Non-pigmented ciliary epithelial cell (primary cell): ENCODE measurements around the gene KCTD6.

Source experiments
- DNase-seq: peaks from one replicate; pipeline ENCODE4 v3.0.0-alpha.2; 2010; ENCODE audit warnings: low read depth

KCTD6 gene

GRCh38 chr3:58485801-58486435 is 6.0 kb upstream of the KCTD6 start:
- DNase-seq, result no peak

GRCh38 chr3:58487140-58487886 is 4.6 kb upstream of the KCTD6 start:
- no peak for DNase-seq

GRCh38 chr3:58488967-58489366 is 2.9 kb upstream of the KCTD6 start:
- DNase-seq, result no peak

DNA sequence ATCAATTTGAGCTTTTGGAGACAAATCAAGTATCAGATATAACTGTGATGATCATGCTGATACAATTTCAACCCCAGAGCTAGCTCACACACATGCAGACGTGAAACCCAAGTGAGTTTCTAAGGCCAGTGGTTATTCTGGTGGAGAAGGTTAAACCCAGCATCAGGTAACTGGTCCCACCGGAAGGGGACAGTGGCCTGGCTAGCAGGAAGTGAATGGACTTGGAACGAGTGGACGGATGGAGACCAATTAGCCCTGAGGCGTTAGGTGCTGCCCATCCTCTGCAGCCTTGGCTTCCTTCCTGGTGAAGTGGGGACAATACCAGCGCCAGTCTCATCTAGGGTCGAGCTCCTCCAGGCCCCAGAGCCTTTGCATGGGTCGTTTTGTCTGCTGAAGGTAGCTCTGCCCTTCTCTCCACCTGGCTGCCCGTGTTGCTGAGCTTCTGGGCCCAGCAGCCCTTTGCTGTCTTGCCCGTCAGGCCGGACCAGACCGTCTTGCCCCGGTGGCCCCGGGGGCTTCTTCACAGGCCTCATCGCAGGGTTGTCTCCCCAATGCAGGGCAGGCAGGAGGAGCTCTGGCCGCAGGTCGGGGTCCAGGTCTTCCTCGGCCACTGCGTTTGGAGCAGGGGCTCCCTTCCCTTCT is 915 bp upstream of the KCTD6 start:
- DNase-seq, result no peak

DNA sequence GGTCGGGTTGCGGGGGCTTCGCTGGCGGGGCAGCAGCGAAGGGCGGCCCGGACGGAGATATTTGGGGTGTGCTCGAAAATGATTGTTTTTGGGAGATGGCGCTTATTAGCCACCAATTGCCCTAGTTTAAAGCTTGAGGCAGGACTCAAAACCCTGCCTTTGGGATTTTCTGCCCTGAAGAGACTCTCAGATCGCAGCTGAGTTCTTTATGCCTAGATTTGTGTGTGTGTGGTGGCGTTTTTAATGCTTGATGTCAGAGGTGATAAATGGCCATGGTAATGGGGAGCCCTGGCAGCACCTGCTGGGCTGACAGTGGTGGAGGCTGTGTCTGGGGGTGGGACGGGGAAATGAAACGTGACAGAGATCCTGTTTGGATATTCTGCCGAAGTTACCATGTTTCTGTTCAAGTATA is 604 bp downstream of the KCTD6 start:
- DNase-seq, result no peak

- no peak for DNase-seq
These were observed 2.2 kb downstream of the KCTD6 start for GRCh38 chr3:58494107-58494506.

DNA sequence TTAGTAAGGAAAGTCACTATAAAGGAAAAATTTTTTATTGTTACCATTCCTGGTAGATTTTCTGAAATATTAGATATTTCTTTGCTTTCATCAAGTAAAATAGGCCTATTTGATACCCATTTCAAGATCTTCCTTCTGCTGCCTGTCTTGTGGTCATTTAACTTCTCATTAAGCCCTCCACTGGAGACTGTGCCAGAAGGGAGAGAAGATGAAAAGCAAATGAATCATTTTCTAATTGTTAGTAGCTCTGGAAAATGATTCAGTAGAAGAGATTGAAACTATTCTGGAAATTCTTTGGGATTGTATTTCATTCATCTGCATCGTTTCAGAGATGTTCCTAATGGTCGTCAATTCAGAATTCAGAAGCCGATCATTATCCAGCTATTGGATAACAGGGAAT is 3.2 kb downstream of the KCTD6 start:
- no peak for DNase-seq

DNA sequence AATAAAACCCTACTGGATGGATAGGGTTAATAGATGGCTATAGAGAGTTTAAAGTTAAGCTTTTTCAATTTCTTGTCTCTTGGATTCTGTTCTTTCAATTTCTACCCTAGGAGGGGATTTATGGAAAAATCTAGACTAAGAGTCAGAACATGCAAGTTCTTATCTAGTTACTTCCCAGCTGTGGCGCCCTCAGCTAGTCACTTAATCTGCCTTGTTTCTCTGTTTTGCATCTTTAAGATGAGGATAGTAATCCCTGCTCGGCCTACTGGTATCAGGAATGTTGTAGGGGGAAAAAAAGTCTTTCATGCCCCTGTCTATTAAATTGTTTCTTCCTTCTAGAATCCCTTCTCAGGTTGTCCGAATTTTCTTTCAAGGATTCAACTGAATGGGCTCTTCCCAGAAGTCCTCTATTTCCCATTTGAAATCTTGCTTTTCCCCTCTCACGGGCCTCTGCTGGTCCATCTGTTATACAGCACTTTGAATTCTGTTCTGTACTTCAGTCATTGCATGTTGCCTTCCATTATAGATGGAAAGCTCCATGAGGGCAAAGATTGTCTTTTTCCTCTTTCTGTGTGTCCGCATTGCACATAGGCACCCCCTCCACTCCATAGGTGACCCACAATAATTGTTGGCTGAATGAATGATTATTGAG is 4.4 kb downstream of the KCTD6 start:
- DNase-seq, result no peak

- peak; percentile 17 for DNase-seq
These were observed 5.2 kb downstream of the KCTD6 start for GRCh38 chr3:58497097-58497496.

GRCh38 chr3:58502872-58503271 is 11.0 kb downstream of the KCTD6 start:
- DNase-seq, result no peak

DNA sequence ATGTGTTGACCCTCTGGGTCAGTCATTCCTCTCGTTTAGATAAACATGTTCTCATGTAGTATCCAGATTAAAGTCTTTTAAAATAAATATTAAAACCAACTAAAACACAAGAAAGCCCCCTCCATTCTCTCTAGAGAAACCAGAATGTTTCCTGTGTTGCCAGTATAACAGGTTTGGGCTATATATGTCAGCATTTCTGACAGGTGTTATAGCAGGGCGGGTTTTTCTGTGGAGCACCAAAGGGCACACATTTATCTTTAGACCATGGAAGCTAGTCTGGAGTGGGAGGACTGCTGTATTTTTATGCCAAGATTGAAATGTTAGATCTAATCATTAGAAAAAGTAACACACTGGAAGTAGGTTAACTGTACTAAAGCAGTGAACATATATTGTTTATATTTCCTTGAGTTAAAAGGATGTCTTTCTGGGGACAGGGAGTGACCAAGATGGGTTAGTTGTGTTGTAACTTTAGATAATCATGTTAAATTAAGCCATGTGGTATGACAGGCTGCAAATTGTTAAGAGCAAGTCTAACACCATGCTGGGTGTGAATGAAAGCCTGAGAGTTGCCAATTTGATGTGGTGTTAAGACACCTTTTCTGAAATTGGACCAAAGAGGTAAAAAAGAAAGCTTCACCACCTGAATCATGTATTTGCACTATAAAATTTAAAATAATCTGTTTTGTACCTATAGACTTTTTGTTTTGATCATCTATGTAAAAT is 15.6 kb downstream of the KCTD6 start:
- no peak for DNase-seq

GRCh38 chr3:58508437-58508836 is 16.5 kb downstream of the KCTD6 start:
- DNase-seq, result no peak

GRCh38 chr3:58514405-58514804 is 22.5 kb downstream of the KCTD6 start:
- no peak for DNase-seq

DNA sequence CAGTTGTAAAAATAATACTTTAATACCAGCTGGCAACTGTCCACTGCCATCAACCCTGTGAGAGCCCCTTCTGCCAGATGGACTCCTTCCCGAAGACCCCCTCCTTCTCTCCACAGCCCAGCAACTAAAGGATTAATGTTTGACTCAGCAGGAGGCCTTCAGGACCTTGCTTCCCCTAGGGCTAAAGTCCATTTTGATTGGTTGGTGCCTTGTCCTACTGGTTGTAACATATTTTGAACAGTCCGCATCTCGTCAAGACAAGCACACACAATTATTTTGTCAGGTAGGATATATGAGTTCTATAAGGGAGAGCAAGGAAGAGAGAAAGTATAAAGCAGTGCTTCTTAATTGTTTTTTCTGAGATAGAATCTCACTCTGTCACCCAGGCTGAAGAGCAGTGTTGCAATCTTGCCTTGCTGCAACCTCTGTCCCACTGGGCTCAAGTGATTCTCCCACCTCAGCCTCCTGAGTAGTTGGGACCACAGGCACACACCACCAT is 26.4 kb downstream of the KCTD6 start:
- DNase-seq, result no peak

DNA sequence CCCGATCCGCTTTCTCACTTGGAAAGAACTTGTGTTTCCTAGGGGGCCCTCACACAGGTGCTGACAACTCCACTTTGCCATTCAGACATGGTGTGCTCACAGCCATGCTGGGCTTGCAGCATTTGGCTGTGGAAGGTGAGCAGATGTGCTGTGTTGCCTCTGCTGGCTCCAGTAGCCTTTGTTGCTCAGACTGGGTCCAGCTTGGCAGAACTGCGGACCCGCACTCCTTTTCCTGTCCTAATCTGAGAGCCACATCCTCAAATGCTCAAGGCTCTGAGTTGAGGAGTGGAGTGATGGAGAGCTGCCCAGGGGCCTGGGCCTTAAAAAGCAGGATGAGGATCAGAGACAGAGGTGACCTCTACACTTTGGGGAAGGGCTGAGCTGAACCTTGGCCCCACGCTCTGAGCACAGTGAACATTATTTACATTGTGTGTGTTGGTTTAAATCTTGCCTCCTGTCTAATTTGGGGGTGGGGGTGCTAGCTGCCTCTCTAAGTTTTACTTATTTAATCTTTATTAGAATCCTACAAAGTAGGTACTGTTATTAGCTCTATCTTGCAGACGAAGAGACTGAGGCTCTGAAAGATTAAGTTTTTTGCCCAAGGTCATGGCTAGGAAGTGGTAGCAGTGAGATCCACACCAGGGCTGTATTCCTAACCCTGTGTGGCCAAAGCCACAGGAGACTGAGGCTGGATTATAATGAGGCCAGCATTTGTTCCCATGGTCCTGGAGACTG is 27.9 kb downstream of the KCTD6 start:
- DNase-seq, result no peak

DNA sequence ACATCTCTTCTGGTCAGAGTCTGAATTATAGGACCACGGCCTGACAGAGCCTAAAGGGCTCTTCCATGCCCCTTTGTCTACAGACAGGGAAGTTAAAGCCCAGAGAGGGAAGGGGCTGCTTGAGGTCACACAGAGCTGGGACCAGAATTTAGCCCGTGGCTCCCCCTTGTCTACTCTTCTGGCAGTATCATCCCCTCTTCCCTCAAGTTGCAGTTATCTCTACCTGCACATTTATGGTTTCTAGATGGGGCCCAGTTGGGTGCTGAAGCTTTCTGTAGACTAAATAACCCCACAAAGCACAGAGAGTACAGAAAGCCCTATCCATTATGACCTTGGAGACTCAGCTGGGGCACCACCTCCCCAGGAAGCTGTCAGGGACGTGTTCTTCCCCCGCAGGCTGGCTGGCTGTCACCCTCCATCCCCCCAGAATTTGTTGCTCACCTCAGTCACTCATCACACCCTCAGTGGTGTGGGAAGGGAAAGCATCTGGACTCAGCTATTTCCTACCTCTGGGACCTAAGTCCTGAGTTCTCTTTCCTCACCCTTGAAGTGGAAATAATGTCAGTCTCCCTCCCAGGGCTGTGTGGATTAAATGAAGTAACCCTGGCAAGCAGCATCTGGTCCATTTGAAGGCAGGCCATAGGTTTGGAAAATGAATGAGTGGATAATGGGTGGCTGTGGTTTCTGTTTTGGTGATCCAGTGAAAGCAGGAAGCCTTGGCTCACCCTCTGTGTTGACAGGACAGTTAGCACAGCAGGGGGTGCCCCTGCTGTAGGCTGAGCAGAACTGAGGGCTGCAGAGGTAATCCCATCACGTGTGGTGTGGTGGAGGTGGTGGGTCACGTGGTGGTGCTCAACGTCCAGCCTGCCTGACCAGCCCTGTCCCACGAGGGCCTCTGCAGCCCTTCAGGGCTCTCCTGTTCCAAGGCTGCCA is 28.8 kb downstream of the KCTD6 start:
- no peak for DNase-seq

DNA sequence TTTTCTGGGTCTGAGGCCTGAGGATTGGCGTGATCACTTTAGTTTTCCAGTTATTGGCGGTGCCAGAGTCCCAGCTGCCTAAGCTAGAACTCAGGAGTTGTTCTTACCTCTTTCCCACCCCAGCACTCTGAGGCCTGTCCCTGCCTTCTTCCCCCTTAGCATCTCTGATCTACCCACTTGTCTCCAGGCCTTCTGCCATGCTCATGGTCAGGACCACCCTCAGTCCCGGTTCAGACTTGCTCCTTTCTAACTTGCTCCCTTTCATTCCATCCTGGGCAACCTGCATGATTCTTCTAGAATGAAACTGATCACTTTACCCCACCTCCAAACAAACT is 29.4 kb downstream of the KCTD6 start:
- no peak for DNase-seq

GRCh38 chr3:58521917-58522631 is 30.2 kb downstream of the KCTD6 start:
- no peak for DNase-seq

DNA sequence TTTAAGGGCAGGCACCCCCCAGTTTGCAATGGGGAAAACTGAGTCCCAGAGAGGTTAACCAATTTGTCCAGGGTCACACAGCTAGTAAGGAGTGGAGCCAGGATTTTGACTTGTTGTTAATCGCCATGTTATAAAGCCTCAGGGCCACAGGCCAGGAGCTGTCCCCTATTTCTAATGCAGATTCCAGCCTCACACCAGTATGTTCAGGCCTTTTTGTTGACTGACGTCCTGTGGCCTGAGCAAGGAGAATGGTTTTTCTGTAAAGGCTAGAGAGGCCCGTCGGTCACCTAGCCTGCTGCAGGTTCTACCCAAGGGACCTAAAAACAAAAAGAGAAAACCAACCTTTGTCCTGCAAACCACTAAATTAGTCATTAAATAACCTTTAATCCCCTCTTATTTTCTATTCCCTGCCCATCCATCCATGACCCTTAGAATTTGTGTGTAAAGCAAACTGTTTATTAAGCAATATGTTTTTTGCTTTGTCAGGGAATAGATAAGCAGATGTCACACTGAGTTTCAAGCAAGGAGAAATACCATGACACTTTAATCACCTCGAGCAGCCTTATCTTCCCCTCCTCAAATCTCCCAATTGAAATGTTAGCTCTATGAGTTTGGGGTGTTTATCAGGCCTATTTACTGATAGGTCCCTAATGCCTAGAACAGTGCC is 31.0 kb downstream of the KCTD6 start:
- no peak for DNase-seq
